DND-41 (cell line): ENCODE results near the gene RIN2.

Experiments used
- EZH2 ChIP-seq: IDR thresholded peaks from 3 replicates; pipeline ENCODE4 v1.6.1; 2012; ENCODE audit warnings: borderline replicate concordance, low read depth, mild to moderate bottlenecking, moderate library complexity, low read length, inconsistent platforms; ENCODE audit not compliant: severe bottlenecking
- TF ChIP-seq, protein P1 (sequence below): IDR thresholded peaks from 2 replicates; pipeline ENCODE4 v1.5.1; 2012; ENCODE audit warnings: borderline replicate concordance, low read length, moderate library complexity, mild to moderate bottlenecking; ENCODE audit not compliant: poor library complexity, severe bottlenecking; ENCODE audit errors: extremely low read depth

DNA sequence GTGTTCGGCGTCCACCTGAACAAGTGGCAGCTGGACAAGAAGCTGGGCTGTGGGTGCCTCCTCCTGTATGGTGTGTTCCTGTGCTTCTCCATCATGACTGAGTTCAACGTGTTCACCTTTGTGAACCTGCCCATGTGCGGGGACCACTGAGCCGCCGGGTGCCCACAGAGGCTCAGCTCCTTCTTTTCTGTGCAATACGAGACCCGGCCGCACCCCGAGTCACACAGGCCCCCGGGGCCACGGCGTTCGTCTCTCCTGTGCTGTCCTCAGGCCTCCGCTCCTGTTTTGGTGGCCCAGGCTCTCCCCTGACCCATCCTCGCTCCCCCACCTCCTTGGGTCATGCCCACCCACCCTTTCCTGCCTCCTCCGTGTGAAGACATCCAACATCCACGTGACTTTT lies 37.1 kb upstream of the RIN2 start:
- TF ChIP-seq, protein P1, sequence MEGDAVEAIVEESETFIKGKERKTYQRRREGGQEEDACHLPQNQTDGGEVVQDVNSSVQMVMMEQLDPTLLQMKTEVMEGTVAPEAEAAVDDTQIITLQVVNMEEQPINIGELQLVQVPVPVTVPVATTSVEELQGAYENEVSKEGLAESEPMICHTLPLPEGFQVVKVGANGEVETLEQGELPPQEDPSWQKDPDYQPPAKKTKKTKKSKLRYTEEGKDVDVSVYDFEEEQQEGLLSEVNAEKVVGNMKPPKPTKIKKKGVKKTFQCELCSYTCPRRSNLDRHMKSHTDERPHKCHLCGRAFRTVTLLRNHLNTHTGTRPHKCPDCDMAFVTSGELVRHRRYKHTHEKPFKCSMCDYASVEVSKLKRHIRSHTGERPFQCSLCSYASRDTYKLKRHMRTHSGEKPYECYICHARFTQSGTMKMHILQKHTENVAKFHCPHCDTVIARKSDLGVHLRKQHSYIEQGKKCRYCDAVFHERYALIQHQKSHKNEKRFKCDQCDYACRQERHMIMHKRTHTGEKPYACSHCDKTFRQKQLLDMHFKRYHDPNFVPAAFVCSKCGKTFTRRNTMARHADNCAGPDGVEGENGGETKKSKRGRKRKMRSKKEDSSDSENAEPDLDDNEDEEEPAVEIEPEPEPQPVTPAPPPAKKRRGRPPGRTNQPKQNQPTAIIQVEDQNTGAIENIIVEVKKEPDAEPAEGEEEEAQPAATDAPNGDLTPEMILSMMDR, result no peak
- TF ChIP-seq EZH2, result no peak
